Natural killer cell (primary cell): ENCODE results near the gene GCN1. TPM values are rescaled to one million over a fixed set of nuclear protein-coding genes. Genes with fewer than 3 reads are reported as not detected.

Experiments
- ATAC-seq, 3 donors: fragments of 150-1000 bp in 2 of 3; fragments of 200-7000 bp in 1 of 3; cut with Tn5 transposase; 1 replicate in 1 of 3; 2 replicates in 2 of 3; pipeline ENCODE4 v1.10.0; 2021; ENCODE audit warnings: mild to moderate bottlenecking in 2 of 3, moderate library complexity in 2 of 3
- DNase-seq, 2 donors: peaks; one replicate each; pipeline versions ENCODE4 v3.0.0 to v3.0.0-alpha.2; 2013 to 2021; ENCODE audit warnings: mixed read lengths in 1 of 2
- H3K27ac ChIP-seq: one replicate; pipeline ENCODE4 v1.5.1; 2013; ENCODE audit warnings: mild to moderate bottlenecking, low read length
- H3K27me3 ChIP-seq: one replicate; pipeline ENCODE4 v1.6.1; 2013; ENCODE audit warnings: low read length; ENCODE audit not compliant: control insufficient read depth, insufficient read depth
- H3K36me3 ChIP-seq: one replicate; pipeline ENCODE4 v1.6.1; 2013; ENCODE audit warnings: low read length; ENCODE audit not compliant: control insufficient read depth, insufficient read depth
- H3K4me1 ChIP-seq: one replicate; pipeline ENCODE4 v1.6.1; 2013; ENCODE audit warnings: low read length; ENCODE audit not compliant: control insufficient read depth, insufficient read depth
- H3K4me3 ChIP-seq: one replicate; pipeline ENCODE4 v1.5.1; 2013; ENCODE audit warnings: low read length
- H3K9me3 ChIP-seq: one replicate; pipeline ENCODE4 v1.6.1; 2013; ENCODE audit warnings: low read length; ENCODE audit not compliant: control insufficient read depth, insufficient read depth
- H3K27ac Mint-ChIP-seq, 2 donors: one replicate each; pipeline ENCODE4 v1.8.0; 2022; ENCODE audit warnings: mild to moderate bottlenecking in 2 of 2, mixed read lengths in 2 of 2, moderate library complexity in 1 of 2
- H3K27me3 Mint-ChIP-seq, 2 donors: one replicate each; pipeline ENCODE4 v1.8.0; 2022; ENCODE audit warnings: low read depth in 2 of 2, mixed read lengths in 2 of 2
- H3K36me3 Mint-ChIP-seq: one replicate; pipeline ENCODE4 v1.8.0; 2022; ENCODE audit warnings: mixed read lengths
- H3K4me1 Mint-ChIP-seq, 2 donors: one replicate each; pipeline ENCODE4 v1.8.0; 2022; ENCODE audit warnings: mixed read lengths in 2 of 2
- H3K4me3 Mint-ChIP-seq: one replicate; pipeline ENCODE4 v1.8.0; 2022; ENCODE audit warnings: mild to moderate bottlenecking, moderate library complexity, mixed read lengths
- H3K9me3 Mint-ChIP-seq, 2 donors: one replicate each; pipeline ENCODE4 v1.8.0; 2022; ENCODE audit warnings: mixed read lengths in 2 of 2
- CTCF ChIP-seq: fragments of 200-600 bp; IDR thresholded peaks from one replicate; pipeline ENCODE4 v1.8.0; 2022; ENCODE audit warnings: antibody characterized with exemption
- WGBS: methylation state at CpG from one replicate; pipeline ENCODE4 v1.1.7; 2013; ENCODE audit warnings: missing lambda C conversion rate; ENCODE audit not compliant: insufficient coverage; 5-methylcytosine and 5-hydroxymethylcytosine counted together
- intact Hi-C: fragments of 100-400 bp; cut with micrococcal nuclease; formaldehyde crosslinking; loops from one replicate; pipeline ENCODE4 v1.14.2; 2022
- total RNA-seq, 4 donors: library from RNA; stranded (reverse); fragments of 120-200 nt in 1 of 4; gene quantifications; one replicate each; pipeline versions ENCODE4 v1.2.3 to v1.2.4, GENCODE V29; 2013 to 2022

GCN1 gene
- total RNA-seq = 100 to 1,000 TPM; 119 to 141 (median 120) TPM
- 61.2 TPM for total RNA-seq (2013)

- H3K4me1 ChIP-seq = peaks cover 29% of the 10 kb centered on the region
- Mint-ChIP-seq H3K9me3 (no peaks in the 10 kb centered on the region), H3K27me3 (no peaks in the 10 kb centered on the region), H3K36me3 (no peaks in the 10 kb centered on the region), H3K4me1 (peaks cover 12 to 25% of the 10 kb centered on the region in 2 donors), H3K4me3 (peak within 1 kb of the TSS; percentile 93), H3K27ac (peak within 1 kb of the TSS; percentile 80 to 87)
- intact Hi-C loops = no loop called here
- DNase-seq = peak; percentile 89 to 93
- H3K36me3 ChIP-seq = peaks cover 36% of the 10 kb centered on the region
- peak within 1 kb of the TSS; percentile 75 for H3K27ac ChIP-seq
- H3K27me3 ChIP-seq = no peaks in the 10 kb centered on the region
- peak within 1 kb of the TSS; percentile 45 for H3K4me3 ChIP-seq
- 3% methylated on average over 62 of the region's 62 CpGs for WGBS
- no peak for TF ChIP-seq CTCF
- peak; percentile 93 to 95 (median 93) for ATAC-seq
- no peaks in the 10 kb centered on the region for H3K9me3 ChIP-seq
Observed at GRCh38 chr12:120194534-120195395, at the start of gene GCN1. Gene GCN1, minus strand, starts transcription at chr12:120194715. Its CDS starts 18 bp downstream, at chr12:120194697.

GRCh38 chr12:120242971-120243699, 48.6 kb upstream of the GCN1 start:
- no peak for DNase-seq
- Histone ChIP-seq H3K4me3 (no peak overlapping the region), H3K36me3 (peaks cover 6% of the 10 kb centered on the region), H3K4me1 (peaks cover 94% of the 10 kb centered on the region), H3K27ac (no peak overlapping the region), H3K9me3 (no peaks in the 10 kb centered on the region), H3K27me3 (no peaks in the 10 kb centered on the region)
- no peak for TF ChIP-seq CTCF
- no peaks in the 10 kb centered on the region for H3K9me3 Mint-ChIP-seq
- no peak for ATAC-seq
- H3K4me3 Mint-ChIP-seq = peak overlapping the region; percentile 65
- no peaks in the 10 kb centered on the region for H3K36me3 Mint-ChIP-seq
- intact Hi-C loops = no loop called here
- no peaks in the 10 kb centered on the region for H3K27me3 Mint-ChIP-seq
- H3K27ac Mint-ChIP-seq = peak overlapping the region; percentile 67 to 77
- 93% methylated on average over 8 of the region's 8 CpGs for WGBS
- H3K4me1 Mint-ChIP-seq = peaks cover 72 to 80% of the 10 kb centered on the region in 2 donors

- no peaks in the 10 kb centered on the region for H3K27me3 Mint-ChIP-seq
- no peaks in the 10 kb centered on the region for H3K9me3 ChIP-seq
- no peak overlapping the region for H3K4me3 Mint-ChIP-seq
- peak overlapping the region; percentile 60 to 90 for H3K27ac Mint-ChIP-seq
- no peak for TF ChIP-seq CTCF
- 62% methylated on average over 9 of the region's 9 CpGs for WGBS
- peaks cover 6% of the 10 kb centered on the region for H3K36me3 ChIP-seq
- H3K4me1 ChIP-seq = peaks cover 96% of the 10 kb centered on the region
- intact Hi-C loops = no loop called here
- no peaks in the 10 kb centered on the region for H3K9me3 Mint-ChIP-seq
- no peaks in the 10 kb centered on the region for H3K27me3 ChIP-seq
- no peak overlapping the region for H3K4me3 ChIP-seq
- H3K36me3 Mint-ChIP-seq = no peaks in the 10 kb centered on the region
- H3K27ac ChIP-seq = peak overlapping the region; percentile 8
- peak in 1 of 3 donors; percentile 22 for ATAC-seq
- no peak for DNase-seq
- peaks cover 72 to 80% of the 10 kb centered on the region in 2 donors for H3K4me1 Mint-ChIP-seq
Observed at GRCh38 chr12:120242275-120242799, 47.8 kb upstream of the GCN1 start.
